ENCODE measurements around the gene ZBTB2. TPM values are rescaled to one million over a fixed set of nuclear protein-coding genes. Genes with fewer than 3 reads are reported as not detected.

The ZBTB2 gene
- total RNA-seq, 1 donor = 10.8 TPM

GRCh38 chr6:151339369-151339768, 52.0 kb downstream of the ZBTB2 start:
- no peak for DNase-seq (ENCODE audit: low read depth)
- TF ChIP-seq, protein P1, sequence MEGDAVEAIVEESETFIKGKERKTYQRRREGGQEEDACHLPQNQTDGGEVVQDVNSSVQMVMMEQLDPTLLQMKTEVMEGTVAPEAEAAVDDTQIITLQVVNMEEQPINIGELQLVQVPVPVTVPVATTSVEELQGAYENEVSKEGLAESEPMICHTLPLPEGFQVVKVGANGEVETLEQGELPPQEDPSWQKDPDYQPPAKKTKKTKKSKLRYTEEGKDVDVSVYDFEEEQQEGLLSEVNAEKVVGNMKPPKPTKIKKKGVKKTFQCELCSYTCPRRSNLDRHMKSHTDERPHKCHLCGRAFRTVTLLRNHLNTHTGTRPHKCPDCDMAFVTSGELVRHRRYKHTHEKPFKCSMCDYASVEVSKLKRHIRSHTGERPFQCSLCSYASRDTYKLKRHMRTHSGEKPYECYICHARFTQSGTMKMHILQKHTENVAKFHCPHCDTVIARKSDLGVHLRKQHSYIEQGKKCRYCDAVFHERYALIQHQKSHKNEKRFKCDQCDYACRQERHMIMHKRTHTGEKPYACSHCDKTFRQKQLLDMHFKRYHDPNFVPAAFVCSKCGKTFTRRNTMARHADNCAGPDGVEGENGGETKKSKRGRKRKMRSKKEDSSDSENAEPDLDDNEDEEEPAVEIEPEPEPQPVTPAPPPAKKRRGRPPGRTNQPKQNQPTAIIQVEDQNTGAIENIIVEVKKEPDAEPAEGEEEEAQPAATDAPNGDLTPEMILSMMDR (IDR thresholded peaks at IDR 0.05; ENCODE audit: insufficient read depth, low read depth, low read length) = no peak
- H3K4me3 ChIP-seq (ENCODE audit: low read depth, low read length) = no peak overlapping the region

- DNase-seq (ENCODE audit: low read depth) = no peak
- TF ChIP-seq, protein P1 (IDR thresholded peaks at IDR 0.05; ENCODE audit: insufficient read depth, low read depth, low read length) = no peak
- H3K4me3 ChIP-seq (ENCODE audit: low read depth, low read length) = no peak overlapping the region
Measured at GRCh38 chr6:151338651-151339200, 52.6 kb downstream of the ZBTB2 start.

DNA sequence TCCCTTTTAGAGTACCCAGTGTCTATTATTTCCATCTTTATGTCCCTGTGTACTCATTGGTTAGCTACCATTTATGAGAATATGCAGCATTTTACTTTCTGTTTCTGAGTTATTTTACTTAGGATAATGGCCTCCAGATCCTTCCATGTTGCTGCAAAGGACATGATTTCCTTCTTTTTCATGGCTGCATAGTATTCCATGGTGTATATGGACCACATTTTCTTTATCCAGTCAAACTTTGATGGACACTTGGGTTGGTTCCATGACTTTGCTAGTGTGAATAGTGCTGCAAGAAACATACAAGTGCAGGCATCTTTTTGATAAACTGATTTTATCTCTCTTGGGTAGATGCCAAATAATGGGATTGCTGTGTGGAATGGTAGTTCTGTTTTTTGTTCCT, 55.4 kb downstream of the ZBTB2 start:
- DNase-seq (ENCODE audit: low read depth) = no peak
- no peak overlapping the region for H3K4me3 ChIP-seq (ENCODE audit: low read depth, low read length)
- TF ChIP-seq, protein P1 (IDR thresholded peaks at IDR 0.05; ENCODE audit: insufficient read depth, low read depth, low read length) = no peak

- peak; percentile 95 for DNase-seq (ENCODE audit: low read depth)
- no peak overlapping the region for H3K4me3 ChIP-seq (ENCODE audit: low read depth, low read length)
- TF ChIP-seq, protein P1 (IDR thresholded peaks at IDR 0.05; ENCODE audit: insufficient read depth, low read depth, low read length) = no peak
Measured at GRCh38 chr6:151330130-151330696, 61.1 kb downstream of the ZBTB2 start.

- TF ChIP-seq, protein P1 (IDR thresholded peaks at IDR 0.05; ENCODE audit: insufficient read depth, low read depth, low read length) = no peak
- H3K4me3 ChIP-seq (ENCODE audit: low read depth, low read length) = no peak overlapping the region
- DNase-seq (ENCODE audit: low read depth) = peak; percentile 76
Measured at GRCh38 chr6:151327101-151327500, 64.3 kb downstream of the ZBTB2 start.

DNA sequence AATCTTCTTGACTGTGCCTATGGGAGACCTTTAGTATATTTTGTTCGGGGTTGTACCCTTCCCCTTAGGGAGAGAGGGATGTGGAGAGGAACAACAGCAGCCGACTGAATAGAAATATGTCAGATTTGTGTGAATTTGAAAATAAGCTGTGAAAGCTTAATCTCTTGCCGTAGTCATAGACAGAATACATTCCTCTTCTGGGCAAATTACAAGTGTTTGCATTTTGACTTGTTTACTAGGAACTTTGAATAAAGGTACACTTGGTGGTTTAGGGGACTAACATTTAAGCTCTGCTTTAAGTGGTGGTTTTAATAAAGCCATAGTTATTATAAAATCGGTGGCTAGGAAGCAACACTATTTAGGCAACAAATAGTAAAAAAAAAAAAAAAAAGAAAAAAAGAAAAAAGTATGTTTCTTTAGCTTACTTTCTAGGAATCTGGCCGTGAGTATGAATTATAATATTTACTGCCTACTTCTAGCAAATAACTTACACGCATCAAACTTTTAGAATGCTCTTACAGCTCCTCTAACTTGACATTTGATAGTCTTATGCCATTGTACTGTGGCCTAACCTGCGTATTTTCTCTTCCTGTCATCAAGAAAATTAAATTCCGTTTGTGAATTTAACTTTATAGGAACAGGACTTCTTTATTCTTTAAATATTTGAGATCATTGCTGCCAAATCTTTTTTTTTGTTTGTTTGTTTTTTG, 65.1 kb downstream of the ZBTB2 start:
- TF ChIP-seq, protein P1 (IDR thresholded peaks at IDR 0.05; ENCODE audit: insufficient read depth, low read depth, low read length) = no peak
- DNase-seq (ENCODE audit: low read depth) = no peak
- peak overlapping the region; percentile 77 for H3K4me3 ChIP-seq (ENCODE audit: low read depth, low read length)
